Mesodermal cell (in vitro differentiated cells): ENCODE measurements around the gene TNS3.
A peak's percentile ranks its signal among the peaks of the same experiment; 100 is the strongest.

Experiments used
- H3K27ac ChIP-seq: 2 replicates; pipeline ENCODE4 v1.7.0; 2013; ENCODE audit warnings: mild to moderate bottlenecking, low read depth, low read length, moderate library complexity; ENCODE audit not compliant: severe bottlenecking
- H3K36me3 ChIP-seq: 2 replicates; pipeline ENCODE4 v1.7.1; 2013; ENCODE audit warnings: mild to moderate bottlenecking, low read length, moderate library complexity; ENCODE audit not compliant: control insufficient read depth, insufficient read depth
- H3K4me1 ChIP-seq: one replicate; pipeline ENCODE4 v1.7.1; 2013; ENCODE audit warnings: mild to moderate bottlenecking, low read length; ENCODE audit not compliant: insufficient read depth, control insufficient read depth, poor library complexity, severe bottlenecking
- H3K4me3 ChIP-seq: 2 replicates; pipeline ENCODE4 v1.7.0; 2013; ENCODE audit warnings: low read length, control low read depth, mild to moderate bottlenecking; ENCODE audit not compliant: insufficient read depth, poor library complexity, severe bottlenecking; ENCODE audit errors: extremely low read depth
- H3K9me3 ChIP-seq: 2 replicates; pipeline ENCODE4 v1.7.1; 2013; ENCODE audit warnings: mild to moderate bottlenecking, low read length, moderate library complexity; ENCODE audit not compliant: control insufficient read depth
- WGBS, 2 experiments: methylation state at CpG; one replicate each; pipeline ENCODE4 v1.1.5; 2013; ENCODE audit warnings: missing lambda C conversion rate in 2 of 2; ENCODE audit not compliant: insufficient coverage in 2 of 2; 5-methylcytosine and 5-hydroxymethylcytosine counted together

Gene TNS3

DNA sequence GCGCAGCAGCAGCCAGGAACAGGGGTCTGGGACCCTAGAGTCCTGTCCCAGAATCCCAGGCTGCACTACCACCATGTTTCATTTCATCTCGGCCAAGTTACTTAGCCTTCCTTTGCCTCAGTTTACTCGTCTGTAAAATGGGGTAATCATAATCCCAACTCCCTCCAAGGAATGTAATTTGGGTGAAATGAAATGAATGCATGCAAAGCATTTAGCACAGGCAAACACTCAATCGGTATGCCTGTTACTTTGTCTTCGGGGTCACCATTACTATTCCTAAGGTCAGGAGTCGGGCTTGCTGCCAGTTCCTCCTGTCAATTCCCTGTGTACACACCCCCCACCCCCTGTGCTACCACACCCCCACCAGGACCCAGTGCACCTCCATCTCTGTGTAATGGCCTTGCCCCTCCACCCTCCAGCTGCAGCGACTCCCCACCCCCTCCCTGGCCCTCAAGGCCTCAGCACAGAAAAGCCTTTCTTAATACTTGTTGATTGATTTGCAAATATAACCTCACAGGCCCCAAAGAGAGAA is 1.7 kb downstream of the TNS3 start:
- Histone ChIP-seq H3K4me1 (no peaks in the 10 kb centered on the region), H3K9me3 (no peaks in the 10 kb centered on the region), H3K36me3 (peaks cover 13% of the 10 kb centered on the region), H3K27ac (no peak overlapping the region), H3K4me3 (peak overlapping the region; percentile 84)
- WGBS, 2 experiments, result 52 to 72% methylated on average over 3 to 4 of the region's 7 CpGs

DNA sequence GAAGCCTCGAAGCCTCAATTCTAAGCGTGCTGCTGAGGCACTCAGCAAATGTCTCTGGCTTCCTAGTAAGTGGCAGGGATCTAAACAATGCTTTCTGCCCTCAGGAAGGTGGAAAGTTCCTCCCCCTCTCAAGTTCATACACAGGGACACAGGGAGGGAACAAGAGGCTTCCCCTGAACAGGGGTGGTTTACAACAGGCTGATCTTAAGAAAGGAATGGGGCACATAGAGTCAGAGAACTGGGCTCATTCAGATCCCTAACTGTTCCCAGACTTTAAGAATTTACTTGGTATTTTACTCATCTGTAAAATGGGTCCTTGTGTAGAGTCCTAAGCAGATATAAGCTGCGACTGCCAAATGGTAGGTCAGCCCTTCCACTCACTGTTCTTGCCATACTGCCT is 2.5 kb downstream of the TNS3 start:
- Histone ChIP-seq H3K27ac (no peak overlapping the region), H3K9me3 (no peaks in the 10 kb centered on the region), H3K4me1 (peaks cover 3% of the 10 kb centered on the region), H3K4me3 (no peak overlapping the region), H3K36me3 (peaks cover 13% of the 10 kb centered on the region)
- WGBS, 2 experiments, result 86 to 90% methylated on average over 3 of the region's 3 CpGs

GRCh38 chr7:47578579-47579270 is 3.2 kb downstream of the TNS3 start:
- Histone ChIP-seq H3K4me3 (no peak overlapping the region), H3K27ac (no peak overlapping the region)
- 96 to 97% methylated on average over 16 to 17 of the region's 18 CpGs for WGBS, 2 experiments

DNA sequence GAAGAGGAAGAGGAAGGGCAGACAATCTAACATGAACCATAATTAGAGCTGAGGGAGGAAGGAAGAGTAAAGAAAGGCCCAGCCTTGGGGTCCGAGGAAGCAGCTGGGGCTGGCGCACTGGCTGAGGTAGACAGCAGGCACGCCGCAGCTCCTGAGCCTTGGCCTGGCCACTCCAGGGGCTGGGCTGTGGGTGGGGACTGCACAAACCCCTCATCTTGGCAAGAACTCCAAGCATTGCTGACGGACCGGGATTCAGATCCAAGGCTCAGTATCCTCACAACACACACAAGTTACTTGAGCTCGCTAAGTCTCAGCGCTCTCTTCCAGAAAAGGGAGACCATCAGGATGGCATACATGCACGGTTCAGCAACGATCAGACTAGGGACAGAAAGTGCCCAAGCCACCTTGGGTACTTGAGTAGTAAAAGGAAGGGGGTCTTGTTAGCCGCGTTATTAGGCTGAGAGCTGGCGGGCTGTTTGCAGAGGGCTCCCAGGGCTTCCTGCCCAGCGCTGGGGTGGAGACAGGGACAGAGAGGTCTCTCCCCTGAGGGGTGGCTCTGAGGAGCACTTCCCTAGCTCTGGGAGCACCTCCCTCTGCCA is 4.5 kb downstream of the TNS3 start:
- peaks cover 17% of the 10 kb centered on the region for H3K4me1 ChIP-seq
- no peak overlapping the region for H3K27ac ChIP-seq
- WGBS, 2 experiments, result 92% methylated on average over 12 to 14 of the region's 14 CpGs
- peaks cover 13% of the 10 kb centered on the region for H3K36me3 ChIP-seq
- H3K9me3 ChIP-seq, result no peaks in the 10 kb centered on the region
- H3K4me3 ChIP-seq, result no peak overlapping the region

More at GRCh38 chr7:47578579-47579270, 3.2 kb downstream of the TNS3 start:
- Histone ChIP-seq H3K4me1 (peaks cover 11% of the 10 kb centered on the region), H3K9me3 (no peaks in the 10 kb centered on the region), H3K36me3 (peaks cover 13% of the 10 kb centered on the region)

DNA sequence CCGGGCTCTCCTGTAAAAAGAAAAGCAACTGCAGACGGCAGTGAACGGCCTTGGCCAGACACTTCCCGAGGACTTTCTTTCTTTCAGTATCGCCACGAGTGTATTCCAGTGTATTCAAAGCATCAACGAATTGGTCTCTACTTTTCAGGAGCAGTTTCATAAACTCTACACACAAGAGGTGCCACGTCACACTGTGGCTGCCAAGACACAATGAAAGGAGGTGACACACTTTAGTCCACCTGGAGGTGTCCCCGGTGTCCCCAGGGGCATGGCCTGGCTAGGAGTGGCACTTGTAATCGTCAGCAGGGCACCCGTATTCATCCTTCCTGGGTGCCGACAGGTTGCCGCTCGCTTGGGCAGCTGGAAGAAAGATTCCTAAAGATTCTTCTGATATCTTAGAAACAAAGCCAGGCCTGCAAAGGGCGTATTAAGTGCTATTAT is 5.0 kb downstream of the TNS3 start:
- Histone ChIP-seq H3K36me3 (peaks cover 16% of the 10 kb centered on the region), H3K4me3 (no peak overlapping the region), H3K27ac (peak overlapping the region; percentile 10), H3K9me3 (no peaks in the 10 kb centered on the region), H3K4me1 (peaks cover 17% of the 10 kb centered on the region)
- WGBS, 2 experiments, result 93 to 95% methylated on average over 15 of the region's 15 CpGs

GRCh38 chr7:47576031-47576865 is 5.7 kb downstream of the TNS3 start:
- Histone ChIP-seq H3K4me3 (no peak overlapping the region), H3K9me3 (no peaks in the 10 kb centered on the region), H3K4me1 (peaks cover 21% of the 10 kb centered on the region), H3K27ac (peak overlapping the region; percentile 10), H3K36me3 (peaks cover 18% of the 10 kb centered on the region)
- 80 to 89% methylated on average over 11 to 13 of the region's 13 CpGs for WGBS, 2 experiments

GRCh38 chr7:47574482-47575329 is 7.2 kb downstream of the TNS3 start:
- H3K4me3 ChIP-seq, result no peak overlapping the region
- H3K36me3 ChIP-seq, result peaks cover 26% of the 10 kb centered on the region
- H3K27ac ChIP-seq, result peak overlapping the region; percentile 86
- H3K9me3 ChIP-seq, result no peaks in the 10 kb centered on the region
- 93 to 96% methylated on average over 8 of the region's 11 CpGs for WGBS, 2 experiments
- H3K4me1 ChIP-seq, result peaks cover 23% of the 10 kb centered on the region

GRCh38 chr7:47573758-47574481 is 8.0 kb downstream of the TNS3 start:
- Histone ChIP-seq H3K36me3 (peaks cover 26% of the 10 kb centered on the region), H3K4me3 (no peak overlapping the region), H3K9me3 (no peaks in the 10 kb centered on the region), H3K4me1 (peaks cover 23% of the 10 kb centered on the region), H3K27ac (peak overlapping the region; percentile 86)
- WGBS, 2 experiments, result 74 to 80% methylated on average over 9 of the region's 11 CpGs

GRCh38 chr7:47572939-47573757 is 8.8 kb downstream of the TNS3 start:
- H3K9me3 ChIP-seq, result no peaks in the 10 kb centered on the region
- H3K27ac ChIP-seq, result peak overlapping the region; percentile 86
- peaks cover 23% of the 10 kb centered on the region for H3K4me1 ChIP-seq
- no peak overlapping the region for H3K4me3 ChIP-seq
- peaks cover 26% of the 10 kb centered on the region for H3K36me3 ChIP-seq
- WGBS, 2 experiments, result 67 to 84% methylated on average over 12 to 19 of the region's 19 CpGs
